ENCODE results near the gene FGD4. TPM values are rescaled to one million over a fixed set of nuclear protein-coding genes. Genes with fewer than 3 reads are reported as not detected.

The FGD4 gene
- total RNA-seq, 2 experiments from 2014 or later = 0.25 to 0.34 TPM

GRCh38 chr12:32471591-32472001, 72.2 kb downstream of the FGD4 start:
- H3K36me3 Mint-ChIP-seq (ENCODE audit: low read depth) = no peaks in the 10 kb centered on the region
- Histone ChIP-seq H3K9me3 (ENCODE audit: control insufficient read depth in 1 of 2, insufficient read depth in 1 of 2, low read length in 2 of 2) (no peaks in the 10 kb centered on the region), H3K4me1 (ENCODE audit: insufficient read depth, low read length) (no peaks in the 10 kb centered on the region), H3K27ac (ENCODE audit: low read depth in 1 of 2, low read length in 2 of 2) (no peak overlapping the region), H3K36me3 (ENCODE audit: insufficient read depth, low read length) (no peaks in the 10 kb centered on the region), H3K4me3 (ENCODE audit: low read length) (no peak overlapping the region), H3K27me3 (ENCODE audit: control insufficient read depth in 1 of 2, insufficient read depth in 2 of 2, low read length in 2 of 2) (peaks cover 0 to 3% of the 10 kb centered on the region in 2 experiments)
- no peaks in the 10 kb centered on the region for H3K27me3 Mint-ChIP-seq
- ChIA-PET CTCF (no interaction called here), POLR2A (no interaction called here)
- ATAC-seq (ENCODE audit: poor library complexity) (no peak), DNase-seq (no peak)
- intact Hi-C loops (cut with DNase I, micrococcal nuclease) = no loop called here
- no peaks in the 10 kb centered on the region for H3K9me3 Mint-ChIP-seq
- no peak overlapping the region for H3K27ac Mint-ChIP-seq
- H3K4me3 Mint-ChIP-seq = no peak overlapping the region
- TF ChIP-seq CTCF (IDR thresholded peaks at IDR 0.05) = no peak
- no peaks in the 10 kb centered on the region for H3K4me1 Mint-ChIP-seq (ENCODE audit: low read depth)

- Mint-ChIP-seq H3K4me3 (no peak overlapping the region), H3K9me3 (no peaks in the 10 kb centered on the region), H3K27me3 (peaks cover 5% of the 10 kb centered on the region), H3K36me3 (ENCODE audit: low read depth) (no peaks in the 10 kb centered on the region), H3K4me1 (ENCODE audit: low read depth) (no peaks in the 10 kb centered on the region), H3K27ac (no peak overlapping the region)
- Histone ChIP-seq H3K9me3 (ENCODE audit: control insufficient read depth in 1 of 2, insufficient read depth in 1 of 2, low read length in 2 of 2) (no peaks in the 10 kb centered on the region), H3K27ac (ENCODE audit: low read depth in 1 of 2, low read length in 2 of 2) (no peak overlapping the region), H3K4me1 (ENCODE audit: insufficient read depth, low read length) (no peaks in the 10 kb centered on the region), H3K27me3 (ENCODE audit: control insufficient read depth in 1 of 2, insufficient read depth in 2 of 2, low read length in 2 of 2) (peaks cover 0 to 3% of the 10 kb centered on the region in 2 experiments), H3K4me3 (ENCODE audit: low read length) (no peak overlapping the region), H3K36me3 (ENCODE audit: insufficient read depth, low read length) (no peaks in the 10 kb centered on the region)
- ChIA-PET CTCF (no interaction called here), POLR2A (no interaction called here)
- ATAC-seq (ENCODE audit: poor library complexity) (no peak), DNase-seq (no peak)
- intact Hi-C loops (cut with DNase I, micrococcal nuclease) = no loop called here
- no peak for TF ChIP-seq CTCF (IDR thresholded peaks at IDR 0.05)
These were observed 76.4 kb downstream of the FGD4 start for GRCh38 chr12:32475724-32476123.

- TF ChIP-seq CTCF (IDR thresholded peaks at IDR 0.05) = no peak
- no peaks in the 10 kb centered on the region for H3K4me1 Mint-ChIP-seq (ENCODE audit: low read depth)
- H3K36me3 ChIP-seq (ENCODE audit: insufficient read depth, low read length) = no peaks in the 10 kb centered on the region
- ATAC-seq (ENCODE audit: poor library complexity) (no peak), DNase-seq (no peak)
- no peaks in the 10 kb centered on the region for H3K9me3 Mint-ChIP-seq
- H3K4me3 ChIP-seq (ENCODE audit: low read length) = no peak overlapping the region
- peaks cover 0 to 3% of the 10 kb centered on the region in 2 experiments for H3K27me3 ChIP-seq (ENCODE audit: control insufficient read depth in 1 of 2, insufficient read depth in 2 of 2, low read length in 2 of 2)
- no peaks in the 10 kb centered on the region for H3K4me1 ChIP-seq (ENCODE audit: insufficient read depth, low read length)
- H3K4me3 Mint-ChIP-seq = no peak overlapping the region
- intact Hi-C loops (cut with DNase I, micrococcal nuclease) = no loop called here
- H3K27ac Mint-ChIP-seq = no peak overlapping the region
- no peak overlapping the region for H3K27ac ChIP-seq (ENCODE audit: low read depth in 1 of 2, low read length in 2 of 2)
- no peaks in the 10 kb centered on the region for H3K9me3 ChIP-seq (ENCODE audit: control insufficient read depth in 1 of 2, insufficient read depth in 1 of 2, low read length in 2 of 2)
- CTCF ChIA-PET = no interaction called here
- no peaks in the 10 kb centered on the region for H3K36me3 Mint-ChIP-seq (ENCODE audit: low read depth)
- peaks cover 5% of the 10 kb centered on the region for H3K27me3 Mint-ChIP-seq
- POLR2A ChIA-PET = no interaction called here
These were observed 77.1 kb downstream of the FGD4 start for GRCh38 chr12:32476446-32476845.
